Measurements from ENCODE around the gene TNFAIP8L2. TPM values are rescaled to one million over a fixed set of nuclear protein-coding genes. Genes with fewer than 3 reads are reported as not detected.

The TNFAIP8L2 gene
- total and polyA plus RNA-seq, 8 donors = 0.16 to 3.8 (median 1.3) TPM

DNA sequence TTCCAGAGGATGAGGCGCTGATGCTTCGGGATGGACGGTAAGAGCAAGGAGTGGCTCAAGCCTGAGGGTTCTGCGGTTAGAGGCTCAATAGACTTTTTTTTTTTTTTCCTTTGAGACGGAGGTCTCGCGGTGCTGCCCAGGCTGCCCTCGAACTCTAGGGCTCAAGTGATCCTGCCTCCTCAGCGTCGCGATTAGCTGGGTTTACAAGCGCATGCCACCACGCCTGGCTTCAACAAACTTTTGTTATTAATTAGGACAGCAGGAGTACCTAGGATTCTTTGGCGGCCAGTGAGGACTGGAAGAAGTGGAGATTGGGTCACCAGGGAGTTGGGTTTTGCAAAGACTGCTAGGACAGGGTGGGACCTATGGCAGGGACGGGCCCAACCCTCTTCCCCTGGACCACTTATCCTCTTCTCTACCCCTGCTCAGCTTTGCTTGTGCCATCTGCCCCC, 10.1 kb downstream of the TNFAIP8L2 start:
- no peak for DNase-seq
- H3K36me3 ChIP-seq = no peaks in the 10 kb centered on the region
- no peaks in the 10 kb centered on the region for H3K9me3 ChIP-seq
- FAIRE-seq = no peak
- WGBS, 2 donors = 3% methylated on average over 15 of the region's 15 CpGs
- peak overlapping the region; percentile 49 to 72 (median 67) for H3K4me3 ChIP-seq
- no peak for TF ChIP-seq CTCF (IDR thresholded peaks at IDR 0.05)
- intact Hi-C loops (cut with DNase I) = no loop called here
- H3K27ac ChIP-seq = peak overlapping the region in 1 of 4 donors; percentile 35
- ATAC-seq = no peak
- no peaks in the 10 kb centered on the region for H3K27me3 ChIP-seq
- H3K4me1 ChIP-seq = peaks cover 7 to 13% (median 8%) of the 10 kb centered on the region in 3 donors

GRCh38 chr1:151167116-151167515, 10.7 kb downstream of the TNFAIP8L2 start:
- 87 to 95% methylated on average over 6 of the region's 6 CpGs for WGBS, 2 donors
- peak overlapping the region in 2 of 4 donors; percentile 68 to 72 for H3K4me3 ChIP-seq
- no peak for ATAC-seq

GRCh38 chr1:151171190-151171589, 14.7 kb downstream of the TNFAIP8L2 start:
- TF ChIP-seq CTCF (IDR thresholded peaks at IDR 0.05) = no peak
- no peak overlapping the region for H3K27ac ChIP-seq
- H3K4me1 ChIP-seq = peaks cover 5 to 8% (median 7%) of the 10 kb centered on the region in 3 donors
- H3K27me3 ChIP-seq = no peaks in the 10 kb centered on the region
- no peak for DNase-seq
- H3K4me3 ChIP-seq = no peak overlapping the region
- ATAC-seq = no peak
- intact Hi-C loops (cut with DNase I) = no loop called here
- no peaks in the 10 kb centered on the region for H3K9me3 ChIP-seq
- H3K36me3 ChIP-seq = peaks cover 0 to under 1% (median 0%) of the 10 kb centered on the region in 3 donors
- FAIRE-seq = no peak
- 78 to 85% methylated on average over 5 of the region's 5 CpGs for WGBS, 2 donors

More at GRCh38 chr1:151167116-151167515, 10.7 kb downstream of the TNFAIP8L2 start:
- H3K27ac ChIP-seq = no peak overlapping the region
- no peaks in the 10 kb centered on the region for H3K36me3 ChIP-seq
- no peak for DNase-seq
- intact Hi-C loops (cut with DNase I) = no loop called here
- FAIRE-seq = no peak
- H3K4me1 ChIP-seq = peaks cover 7 to 13% (median 8%) of the 10 kb centered on the region in 3 donors
- TF ChIP-seq CTCF (IDR thresholded peaks at IDR 0.05) = no peak
- H3K27me3 ChIP-seq = no peaks in the 10 kb centered on the region
- no peaks in the 10 kb centered on the region for H3K9me3 ChIP-seq

GRCh38 chr1:151175041-151175741, 18.7 kb downstream of the TNFAIP8L2 start:
- WGBS, 2 donors = 68 to 77% methylated on average over 6 of the region's 6 CpGs
- FAIRE-seq = no peak
- ATAC-seq = no peak
- no peak for TF ChIP-seq CTCF (IDR thresholded peaks at IDR 0.05)
- Histone ChIP-seq H3K27me3 (no peaks in the 10 kb centered on the region), H3K4me3 (no peak overlapping the region), H3K27ac (no peak overlapping the region), H3K4me1 (no peaks in the 10 kb centered on the region), H3K9me3 (no peaks in the 10 kb centered on the region), H3K36me3 (peaks cover 0 to 30% (median 9%) of the 10 kb centered on the region in 3 donors)
- intact Hi-C loops (cut with DNase I) = no loop called here
- DNase-seq = no peak

DNA sequence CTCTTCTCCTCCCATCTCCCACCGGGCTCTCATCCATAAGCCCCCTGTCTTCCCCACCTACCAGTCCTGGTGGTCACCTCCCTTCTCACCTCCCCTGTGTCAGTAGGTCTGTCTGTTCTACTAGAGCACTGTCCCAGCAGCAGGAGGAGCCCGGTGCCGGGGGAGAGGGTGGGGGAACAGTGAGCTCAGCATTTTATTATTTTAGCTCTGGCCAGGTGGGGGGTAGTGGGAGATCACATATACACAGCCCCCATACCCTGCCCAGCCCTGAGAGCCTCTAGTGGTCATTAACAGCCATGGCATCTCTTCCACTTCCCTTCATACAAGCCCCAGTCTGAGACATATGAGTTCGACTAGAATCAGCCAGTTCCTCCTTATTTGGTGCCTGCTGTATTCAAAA, 19.4 kb downstream of the TNFAIP8L2 start, which contains the start of gene TMOD4:
TMOD4 (minus strand) TSS at position 119 of the 400 bp plus-strand sequence. CDS start 1,106 bp downstream, outside the sequence.
- 54 to 61% methylated on average over 4 of the region's 4 CpGs for WGBS, 2 donors
- no peak for FAIRE-seq
- no peak for DNase-seq
- intact Hi-C loops (cut with DNase I) = no loop called here
- ATAC-seq = peak in 3 of 4 donors; percentile 49 to 71 (median 60)
- H3K36me3 ChIP-seq = peaks cover 0 to 36% (median 12%) of the 10 kb centered on the region in 3 donors
- no peak within 1 kb of the TSS for H3K4me3 ChIP-seq
- H3K27me3 ChIP-seq = no peaks in the 10 kb centered on the region
- no peaks in the 10 kb centered on the region for H3K9me3 ChIP-seq
- H3K4me1 ChIP-seq = no peaks in the 10 kb centered on the region
- peak in 1 of 4 donors; percentile 30 for TF ChIP-seq CTCF (IDR thresholded peaks at IDR 0.05)
- H3K27ac ChIP-seq = no peak within 1 kb of the TSS

Measured in pancreas (tissue), 10 donors.